Subcutaneous adipose tissue (tissue), 4 donors: ENCODE measurements around the gene WFDC9. TPM values are rescaled to one million over a fixed set of nuclear protein-coding genes. Genes with fewer than 3 reads are reported as not detected.

Experiments used
- small RNA-seq: library from RNA; depleted of rRNA; stranded (forward); fragments of <200 nt; gene quantifications from one replicate; pipeline ENCODE3, GENCODE V24; 2016
- total RNA-seq, 4 donors: library from RNA; depleted of rRNA; stranded (reverse); fragments of >200 nt; gene quantifications; one replicate each; pipeline ENCODE4 v1.1.0, GENCODE V29; 2016

The WFDC9 gene
- total RNA-seq, 4 donors from 2014 or later = not detected

Small RNAs within 50 kb of the gene (small RNA-seq; reads per million reads assigned to genes)
- gene RNA5SP485 = not detected

Other genes starting within 250 kb of the WFDC9 start
- 10 to 100 TPM; 20.5 to 42.3 (median 24.3) TPM for gene DBNDD2, start 223.0 kb downstream of the WFDC9 start, total RNA-seq
- 10 to 100 TPM; 49.5 to 94.0 (median 79.9) TPM for gene PIGT, start 215.1 kb downstream of the WFDC9 start, total RNA-seq
- gene WFDC2, start 161.5 kb downstream of the WFDC9 start, total RNA-seq = 1 to 10 TPM in 1 of 4 donors, not detected in 3; 2.6 TPM
- gene SPINT3, start 115.7 kb downstream of the WFDC9 start, total RNA-seq = not detected
- not detected for gene WFDC6, start 91.8 kb downstream of the WFDC9 start, total RNA-seq
- not detected for gene EPPIN, start 83.9 kb downstream of the WFDC9 start, total RNA-seq
- not detected for gene WFDC8, start 52.0 kb downstream of the WFDC9 start, total RNA-seq
- gene WFDC10A, start 1.5 kb downstream of the WFDC9 start, total RNA-seq = not detected
- gene WFDC11, start 39.0 kb upstream of the WFDC9 start, total RNA-seq = not detected
- not detected for gene WFDC13, start 70.8 kb upstream of the WFDC9 start, total RNA-seq
- not detected for gene WFDC10B, start 73.7 kb upstream of the WFDC9 start, total RNA-seq
- gene SPINT4, start 91.1 kb upstream of the WFDC9 start, total RNA-seq = not detected
- not detected for gene WFDC3, start 160.6 kb upstream of the WFDC9 start, total RNA-seq
- gene DNTTIP1, start 160.7 kb upstream of the WFDC9 start, total RNA-seq = 10 to 100 TPM; 17.0 to 28.1 (median 23.3) TPM
- gene UBE2C, start 181.4 kb upstream of the WFDC9 start, total RNA-seq = 1 to 10 TPM in 3 of 4 donors, not detected in 1; 1.3 to 3.1 (median 1.8) TPM
- gene TNNC2, start 196.0 kb upstream of the WFDC9 start, total RNA-seq = 1 to 10 TPM in 3 of 4 donors, not detected in 1; 2.3 to 3.1 (median 2.4) TPM
- 100 to 1,000 TPM in 2 of 4 donors, 10 to 100 TPM in 2; 31.6 to 153 (median 90.8) TPM for gene SNX21, start 202.5 kb upstream of the WFDC9 start, total RNA-seq
- gene ACOT8, start 226.1 kb upstream of the WFDC9 start, total RNA-seq = 10 to 100 TPM; 21.9 to 32.6 (median 27.1) TPM
- gene ZSWIM3, start 226.3 kb upstream of the WFDC9 start, total RNA-seq = 1 to 10 TPM; 2.1 to 4.4 (median 2.7) TPM
- gene ZSWIM1, start 249.9 kb upstream of the WFDC9 start, total RNA-seq = 1 to 10 TPM; 5.9 to 7.0 (median 6.7) TPM